HFFc6 (cell line): ENCODE results near the gene NAPG. TPM values are rescaled to one million over a fixed set of nuclear protein-coding genes. Genes with fewer than 3 reads are reported as not detected.

Experiments
- DNase-seq: peaks from one replicate; pipeline ENCODE4 v3.0.0-alpha.2; 2018
- H3K27ac Mint-ChIP-seq: 2 replicates; pipeline ENCODE4 v1.8.0; 2020; ENCODE audit warnings: mild to moderate bottlenecking, mixed read lengths
- H3K27me3 Mint-ChIP-seq: 2 replicates; pipeline ENCODE4 v1.8.0; 2021; ENCODE audit warnings: mild to moderate bottlenecking, moderate library complexity, mixed read lengths; ENCODE audit not compliant: insufficient read depth
- H3K36me3 Mint-ChIP-seq: 2 replicates; pipeline ENCODE4 v1.8.0; 2021; ENCODE audit warnings: low read depth, mixed read lengths
- H3K4me1 Mint-ChIP-seq: 2 replicates; pipeline ENCODE4 v1.8.0; 2020; ENCODE audit warnings: low read depth, mixed read lengths
- H3K4me3 Mint-ChIP-seq: 2 replicates; pipeline ENCODE4 v1.8.0; 2020; ENCODE audit warnings: mild to moderate bottlenecking, moderate library complexity, mixed read lengths
- H3K9me3 Mint-ChIP-seq: 2 replicates; pipeline ENCODE4 v1.8.0; 2020; ENCODE audit warnings: mild to moderate bottlenecking, mixed read lengths
- CTCF ChIP-seq: fragments of 200-600 bp; sonication (generic); IDR thresholded peaks from 2 replicates; pipeline ENCODE4 v1.5.0; 2021; ENCODE audit warnings: antibody characterized with exemption, mild to moderate bottlenecking
- total RNA-seq, 6 experiments: library from RNA; stranded (reverse); fragmentation: NEBNext Ultra II Directional; extraction: Animal tissue kit (Norgen Biotek cat#: 25700); gene quantifications; 2 replicates in 1 of 6; 3 replicates in 5 of 6; pipeline ENCODE4 v1.2.3, GENCODE V29; 2021

NAPG gene
- total RNA-seq, 6 experiments from 2014 or later, result 35.1 to 40.2 (median 37.9) TPM

- peak overlapping the region; percentile 99 for H3K27ac Mint-ChIP-seq
- peaks cover 7% of the 10 kb centered on the region; the same call in 1 of the 2 replicates for H3K36me3 Mint-ChIP-seq
- H3K4me3 Mint-ChIP-seq, result peak overlapping the region; percentile 97
- no peak for TF ChIP-seq CTCF
- no peak for DNase-seq
- peaks cover 58% of the 10 kb centered on the region for H3K4me1 Mint-ChIP-seq
- H3K9me3 Mint-ChIP-seq, result no peaks in the 10 kb centered on the region
- H3K27me3 Mint-ChIP-seq, result peaks cover 4% of the 10 kb centered on the region
Measured at GRCh38 chr18:10525371-10525691, 496 bp upstream of the NAPG start.

- peaks cover 8% of the 10 kb centered on the region; the same call in 1 of the 2 replicates for H3K36me3 Mint-ChIP-seq
- peak overlapping the region; percentile 97 for H3K4me3 Mint-ChIP-seq
- no peak for DNase-seq
- H3K27me3 Mint-ChIP-seq, result peaks cover 4% of the 10 kb centered on the region
- H3K9me3 Mint-ChIP-seq, result no peaks in the 10 kb centered on the region
- peaks cover 65% of the 10 kb centered on the region for H3K4me1 Mint-ChIP-seq
- peak overlapping the region; percentile 90 for H3K27ac Mint-ChIP-seq
- TF ChIP-seq CTCF, result no peak
Measured at GRCh38 chr18:10526561-10526949, 728 bp downstream of the NAPG start.

GRCh38 chr18:10528439-10528838, 2.6 kb downstream of the NAPG start:
- Mint-ChIP-seq H3K9me3 (no peaks in the 10 kb centered on the region), H3K36me3 (peaks cover 8% of the 10 kb centered on the region; the same call in 1 of the 2 replicates), H3K4me3 (peak overlapping the region; percentile 22; the same call in 1 of the 2 replicates), H3K27ac (no peak overlapping the region; the same call in 1 of the 2 replicates), H3K27me3 (peaks cover 1% of the 10 kb centered on the region; the same call in 1 of the 2 replicates), H3K4me1 (peaks cover 64% of the 10 kb centered on the region)
- TF ChIP-seq CTCF, result no peak
- no peak for DNase-seq

GRCh38 chr18:10530002-10530401, 4.2 kb downstream of the NAPG start:
- no peak overlapping the region for H3K4me3 Mint-ChIP-seq
- no peak for TF ChIP-seq CTCF
- peaks cover 8% of the 10 kb centered on the region; the same call in 1 of the 2 replicates for H3K36me3 Mint-ChIP-seq
- peak overlapping the region; percentile 48; the same call in 1 of the 2 replicates for H3K27ac Mint-ChIP-seq
- peaks cover 1% of the 10 kb centered on the region; the same call in 1 of the 2 replicates for H3K27me3 Mint-ChIP-seq
- no peak for DNase-seq
- peaks cover 56% of the 10 kb centered on the region for H3K4me1 Mint-ChIP-seq
- no peaks in the 10 kb centered on the region for H3K9me3 Mint-ChIP-seq

GRCh38 chr18:10530852-10531251, 5.0 kb downstream of the NAPG start:
- no peak for DNase-seq

More at GRCh38 chr18:10530852-10531251, 5.0 kb downstream of the NAPG start:
- peak overlapping the region; percentile 48; the same call in 1 of the 2 replicates for H3K27ac Mint-ChIP-seq
- no peaks in the 10 kb centered on the region for H3K9me3 Mint-ChIP-seq
- peaks cover 1% of the 10 kb centered on the region; the same call in 1 of the 2 replicates for H3K27me3 Mint-ChIP-seq
- no peak overlapping the region; the same call in 1 of the 2 replicates for H3K4me3 Mint-ChIP-seq
- TF ChIP-seq CTCF, result no peak
- H3K4me1 Mint-ChIP-seq, result peaks cover 50% of the 10 kb centered on the region
- H3K36me3 Mint-ChIP-seq, result peaks cover 8% of the 10 kb centered on the region
